ENCODE measurements around the gene TRAPPC6A.

DNA sequence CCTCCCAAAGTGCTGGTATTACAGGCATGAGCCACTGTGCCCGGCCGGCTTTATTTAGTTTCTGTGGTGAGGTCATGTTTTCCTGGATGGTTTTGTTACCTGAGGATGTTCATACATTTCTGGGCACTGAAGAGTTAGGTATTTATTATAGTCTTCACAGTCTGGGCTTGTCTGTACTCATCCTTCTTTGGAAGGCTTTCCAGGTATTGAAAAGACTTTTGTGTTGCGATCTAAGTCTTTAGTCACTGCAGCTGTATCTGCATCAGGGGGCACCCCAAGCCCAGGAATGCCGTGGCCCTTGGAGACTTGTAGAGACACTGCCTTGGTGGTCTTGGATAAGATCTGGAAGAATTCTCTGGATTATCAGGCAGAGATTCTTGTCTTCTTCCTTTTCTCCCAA, 13.3 kb upstream of the TRAPPC6A start:
- TF ChIP-seq, protein P1, sequence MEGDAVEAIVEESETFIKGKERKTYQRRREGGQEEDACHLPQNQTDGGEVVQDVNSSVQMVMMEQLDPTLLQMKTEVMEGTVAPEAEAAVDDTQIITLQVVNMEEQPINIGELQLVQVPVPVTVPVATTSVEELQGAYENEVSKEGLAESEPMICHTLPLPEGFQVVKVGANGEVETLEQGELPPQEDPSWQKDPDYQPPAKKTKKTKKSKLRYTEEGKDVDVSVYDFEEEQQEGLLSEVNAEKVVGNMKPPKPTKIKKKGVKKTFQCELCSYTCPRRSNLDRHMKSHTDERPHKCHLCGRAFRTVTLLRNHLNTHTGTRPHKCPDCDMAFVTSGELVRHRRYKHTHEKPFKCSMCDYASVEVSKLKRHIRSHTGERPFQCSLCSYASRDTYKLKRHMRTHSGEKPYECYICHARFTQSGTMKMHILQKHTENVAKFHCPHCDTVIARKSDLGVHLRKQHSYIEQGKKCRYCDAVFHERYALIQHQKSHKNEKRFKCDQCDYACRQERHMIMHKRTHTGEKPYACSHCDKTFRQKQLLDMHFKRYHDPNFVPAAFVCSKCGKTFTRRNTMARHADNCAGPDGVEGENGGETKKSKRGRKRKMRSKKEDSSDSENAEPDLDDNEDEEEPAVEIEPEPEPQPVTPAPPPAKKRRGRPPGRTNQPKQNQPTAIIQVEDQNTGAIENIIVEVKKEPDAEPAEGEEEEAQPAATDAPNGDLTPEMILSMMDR (conservative IDR thresholded peaks at IDR 0.05; ENCODE audit: low read depth, low read length): no peak
- TF ChIP-seq EZH2phosphoT487 (IDR thresholded peaks at IDR 0.05; ENCODE audit: borderline replicate concordance, low read length): no peak
- TF ChIP-seq EZH2 (IDR thresholded peaks at IDR 0.05; ENCODE audit: low read length, unreplicated experiment): no peak
